Measurements from ENCODE around the gene PNLIPRP3.

Gene PNLIPRP3

GRCh38 chr10:116440330-116441030 is 12.8 kb downstream of the PNLIPRP3 start:
- Mint-ChIP-seq H3K27ac (no peak overlapping the region), H3K9me3 (no peaks in the 10 kb centered on the region), H3K4me3 (no peak overlapping the region), H3K4me1 (no peaks in the 10 kb centered on the region), H3K36me3 (ENCODE audit: low read depth) (no peaks in the 10 kb centered on the region), H3K27me3 (ENCODE audit: low read depth) (peaks cover 4% of the 10 kb centered on the region)
- no peak for TF ChIP-seq CTCF (IDR thresholded peaks at IDR 0.05; ENCODE audit: unreplicated experiment in 3 of 3)

GRCh38 chr10:116444527-116445142 is 17.0 kb downstream of the PNLIPRP3 start:
- H3K36me3 Mint-ChIP-seq (ENCODE audit: low read depth), result no peaks in the 10 kb centered on the region
- H3K9me3 Mint-ChIP-seq, result no peaks in the 10 kb centered on the region
- no peak overlapping the region for H3K4me3 Mint-ChIP-seq
- TF ChIP-seq CTCF (IDR thresholded peaks at IDR 0.05; ENCODE audit: unreplicated experiment in 3 of 3), result peak; percentile 69 to 88 (median 86)
- H3K4me1 Mint-ChIP-seq, result no peaks in the 10 kb centered on the region
- peaks cover 6% of the 10 kb centered on the region for H3K27me3 Mint-ChIP-seq (ENCODE audit: low read depth)
- no peak overlapping the region for H3K27ac Mint-ChIP-seq

GRCh38 chr10:116450861-116451260 is 23.2 kb downstream of the PNLIPRP3 start:
- H3K27ac Mint-ChIP-seq, result no peak overlapping the region
- peaks cover 5% of the 10 kb centered on the region for H3K27me3 Mint-ChIP-seq (ENCODE audit: low read depth)
- H3K9me3 Mint-ChIP-seq, result peaks cover 3% of the 10 kb centered on the region
- no peaks in the 10 kb centered on the region for H3K36me3 Mint-ChIP-seq (ENCODE audit: low read depth)
- H3K4me1 Mint-ChIP-seq, result no peaks in the 10 kb centered on the region
- TF ChIP-seq CTCF (IDR thresholded peaks at IDR 0.05; ENCODE audit: unreplicated experiment in 3 of 3), result no peak
- no peak overlapping the region for H3K4me3 Mint-ChIP-seq

GRCh38 chr10:116451711-116452337 is 24.2 kb downstream of the PNLIPRP3 start:
- Mint-ChIP-seq H3K4me1 (no peaks in the 10 kb centered on the region), H3K4me3 (no peak overlapping the region), H3K27ac (no peak overlapping the region), H3K9me3 (peaks cover 3% of the 10 kb centered on the region), H3K27me3 (ENCODE audit: low read depth) (peaks cover 3% of the 10 kb centered on the region), H3K36me3 (ENCODE audit: low read depth) (no peaks in the 10 kb centered on the region)
- TF ChIP-seq CTCF (IDR thresholded peaks at IDR 0.05; ENCODE audit: unreplicated experiment in 3 of 3), result no peak

- Mint-ChIP-seq H3K4me1 (no peaks in the 10 kb centered on the region), H3K4me3 (no peak overlapping the region), H3K36me3 (ENCODE audit: low read depth) (no peaks in the 10 kb centered on the region), H3K27ac (no peak overlapping the region), H3K9me3 (peaks cover 3% of the 10 kb centered on the region), H3K27me3 (ENCODE audit: low read depth) (peaks cover 4% of the 10 kb centered on the region)
- TF ChIP-seq CTCF (IDR thresholded peaks at IDR 0.05; ENCODE audit: unreplicated experiment in 3 of 3), result no peak
Observed at GRCh38 chr10:116452338-116452720, 24.7 kb downstream of the PNLIPRP3 start.
